HG03025 (cell line): ENCODE data around the gene KIF16B.

Experiments
- ATAC-seq: cut with Tn5 transposase; IDR thresholded peaks from one replicate; pipeline ENCODE4 v1.9.1; 2021; ENCODE audit warnings: mild to moderate bottlenecking, moderate library complexity; ENCODE audit not compliant: unreplicated experiment, low FRiP score

KIF16B gene

GRCh38 chr20:16483024-16483423 is 90.2 kb downstream of the KIF16B start:
- ATAC-seq, result no peak

GRCh38 chr20:16481977-16482376 is 91.3 kb downstream of the KIF16B start:
- ATAC-seq, result no peak

- ATAC-seq, result no peak
Observed at GRCh38 chr20:16479666-16480065, 93.6 kb downstream of the KIF16B start.

- ATAC-seq, result no peak
Observed at GRCh38 chr20:16477632-16478031, 95.6 kb downstream of the KIF16B start.

GRCh38 chr20:16476032-16476431 is 97.2 kb downstream of the KIF16B start:
- ATAC-seq, result no peak

- ATAC-seq, result no peak
Observed at GRCh38 chr20:16475225-16475624, 98.0 kb downstream of the KIF16B start.

GRCh38 chr20:16474363-16474762 is 98.9 kb downstream of the KIF16B start:
- no peak for ATAC-seq

- no peak for ATAC-seq
Observed at GRCh38 chr20:16472045-16472872, 101.0 kb downstream of the KIF16B start.

- ATAC-seq, result no peak
Observed at GRCh38 chr20:16469395-16469905, 103.8 kb downstream of the KIF16B start.

GRCh38 chr20:16462711-16463110 is 110.5 kb downstream of the KIF16B start:
- ATAC-seq, result no peak

- ATAC-seq, result no peak
Observed at GRCh38 chr20:16459019-16459700, 114.1 kb downstream of the KIF16B start.

- no peak for ATAC-seq
Observed at GRCh38 chr20:16457514-16457913, 115.7 kb downstream of the KIF16B start.

- ATAC-seq, result no peak
Observed at GRCh38 chr20:16455324-16455723, 117.9 kb downstream of the KIF16B start.

- ATAC-seq, result no peak
Observed at GRCh38 chr20:16451982-16452381, 121.3 kb downstream of the KIF16B start.

GRCh38 chr20:16451001-16451400 is 122.2 kb downstream of the KIF16B start:
- no peak for ATAC-seq

GRCh38 chr20:16446991-16447390 is 126.3 kb downstream of the KIF16B start:
- no peak for ATAC-seq

GRCh38 chr20:16446246-16446645 is 127.0 kb downstream of the KIF16B start:
- no peak for ATAC-seq

- no peak for ATAC-seq
Observed at GRCh38 chr20:16445482-16445881, 127.8 kb downstream of the KIF16B start.

- ATAC-seq, result no peak
Observed at GRCh38 chr20:16444057-16444777, 129.0 kb downstream of the KIF16B start.

GRCh38 chr20:16441546-16442164 is 131.6 kb downstream of the KIF16B start:
- no peak for ATAC-seq

GRCh38 chr20:16440686-16441085 is 132.6 kb downstream of the KIF16B start:
- no peak for ATAC-seq
